Left renal pelvis (tissue), 4 donors: ENCODE measurements around the gene KRTAP10-3. TPM values are rescaled to one million over a fixed set of nuclear protein-coding genes. Genes with fewer than 3 reads are reported as not detected.
"Not testable (repeated sequence)": the region's sequence is repeated elsewhere in the genome, so short reads cannot be mapped to it uniquely, and the experiment has no call there.

Experiments
- DNase-seq, 4 donors: peaks; one replicate each; pipeline ENCODE4 v3.0.0-alpha.2; 2013; ENCODE audit warnings: low read depth in 4 of 4, low spot score in 3 of 4
- polyA plus RNA-seq, 4 donors: library from polyadenylated mRNA; unstranded; fragments of 120-200 nt; gene quantifications; one replicate each; pipeline ENCODE4 v1.2.1, GENCODE V29; 2013; ENCODE audit not compliant: insufficient read length in 4 of 4

Gene KRTAP10-3, protein sequence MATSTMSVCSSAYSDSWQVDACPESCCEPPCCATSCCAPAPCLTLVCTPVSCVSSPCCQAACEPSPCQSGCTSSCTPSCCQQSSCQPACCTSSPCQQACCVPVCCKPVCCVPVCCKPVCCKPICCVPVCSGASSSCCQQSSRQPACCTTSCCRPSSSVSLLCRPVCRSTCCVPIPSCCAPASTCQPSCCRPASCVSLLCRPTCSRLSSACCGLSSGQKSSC
- not detected for polyA plus RNA-seq

DNA sequence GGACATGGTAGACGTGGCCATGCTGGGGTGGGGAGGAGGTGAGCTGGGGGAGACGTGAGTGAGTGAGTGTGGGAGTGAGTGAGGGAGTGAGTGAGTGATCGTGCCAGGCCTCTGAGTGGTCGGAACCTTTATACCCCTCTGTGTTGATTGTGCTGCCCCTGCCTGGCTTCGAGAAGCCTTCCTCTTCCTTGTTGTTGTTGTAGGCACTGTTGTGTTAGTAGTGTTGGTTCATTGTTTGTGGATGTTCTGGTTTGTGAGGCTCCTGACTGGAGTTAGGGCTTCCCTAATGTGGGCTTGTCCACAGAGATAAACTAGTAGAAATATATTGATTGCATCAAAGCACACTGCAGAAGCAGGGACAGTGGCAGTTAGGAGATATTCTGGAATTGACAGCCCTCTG lies at the start of gene KRTAP10-3:
TSS of gene KRTAP10-3 (minus strand) at position 101 of the 400 bp plus-strand sequence. CDS start at position 21, 80 bp downstream.
- DNase-seq, result no peak

DNA sequence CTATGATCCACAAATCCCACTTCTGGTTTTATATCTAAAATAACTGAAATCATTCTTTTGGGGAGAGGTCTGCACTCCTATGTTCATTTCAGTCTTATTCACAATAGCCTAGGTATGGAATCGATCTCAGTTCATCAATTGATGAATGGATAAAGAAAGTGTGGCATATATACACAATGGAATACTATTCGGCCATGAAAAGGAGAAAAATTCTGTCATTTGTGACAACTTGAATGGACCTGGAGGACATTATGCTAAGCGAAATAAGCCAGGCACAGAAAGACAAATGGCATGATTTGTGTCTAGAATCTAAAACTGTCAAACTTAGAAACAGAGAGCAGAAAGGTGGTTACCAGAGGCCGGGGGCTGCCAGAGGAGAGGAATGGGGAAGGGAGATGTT lies 47.9 kb upstream of the KRTAP10-3 start:
- DNase-seq, result no peak

DNA sequence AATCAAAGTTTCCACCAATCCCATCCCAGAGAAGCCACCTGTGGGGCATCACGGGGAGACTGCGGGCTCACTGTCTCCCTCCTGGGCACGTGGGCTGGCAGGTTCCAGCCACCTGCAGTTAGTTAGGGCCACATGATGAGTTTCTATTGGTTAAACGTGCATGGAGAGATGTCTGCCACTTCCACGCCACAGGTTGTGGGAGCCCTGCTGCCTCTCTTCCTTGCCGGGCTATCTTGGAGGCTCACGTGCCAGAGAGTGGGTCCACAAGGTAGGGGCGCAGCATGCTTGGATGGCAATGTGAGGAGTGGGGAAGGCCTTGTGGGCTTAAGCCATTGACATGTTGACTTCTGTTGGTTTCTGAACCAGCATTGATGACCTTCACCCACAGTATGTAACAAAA lies 45.3 kb upstream of the KRTAP10-3 start:
- no peak for DNase-seq

DNA sequence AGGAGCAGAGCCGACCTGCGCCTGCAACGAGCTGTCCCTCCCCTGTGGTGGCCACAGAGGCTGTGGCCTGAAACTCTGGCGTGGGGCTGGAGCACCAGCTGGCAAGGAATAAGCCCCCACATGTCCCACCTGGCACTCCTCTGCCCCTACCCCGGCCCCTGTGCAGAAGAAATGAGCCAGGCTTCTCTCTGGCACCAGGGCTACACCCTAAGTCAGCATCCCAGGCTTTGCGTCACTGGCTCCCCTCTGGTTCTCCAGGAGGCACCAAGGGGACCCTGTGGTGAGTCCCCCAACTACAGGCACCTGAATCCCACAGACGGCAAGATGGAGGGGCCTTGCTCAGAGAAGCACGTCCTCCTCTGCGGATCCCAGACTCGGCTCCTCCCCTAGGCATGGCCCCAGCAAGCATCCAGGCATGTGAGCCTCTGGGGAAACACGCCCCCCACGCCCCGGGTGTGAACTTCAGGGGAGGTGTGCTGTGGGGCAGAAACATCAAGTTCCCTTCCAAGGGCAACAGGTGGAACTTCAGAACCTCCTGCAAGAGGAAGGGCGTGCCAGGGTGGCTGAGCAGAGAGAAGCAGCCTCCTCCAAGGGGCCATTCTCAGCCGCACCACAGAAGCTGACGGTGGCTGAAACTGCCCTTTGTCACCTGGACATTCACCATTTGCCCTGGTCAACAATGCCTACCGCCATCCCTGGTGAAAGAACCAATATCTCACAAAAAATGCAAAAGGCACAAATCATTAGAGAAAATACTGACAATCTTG lies 44.7 kb upstream of the KRTAP10-3 start:
- DNase-seq, result no peak

- no peak for DNase-seq
These were observed 43.9 kb upstream of the KRTAP10-3 start for GRCh38 chr21:44602463-44602850.

DNA sequence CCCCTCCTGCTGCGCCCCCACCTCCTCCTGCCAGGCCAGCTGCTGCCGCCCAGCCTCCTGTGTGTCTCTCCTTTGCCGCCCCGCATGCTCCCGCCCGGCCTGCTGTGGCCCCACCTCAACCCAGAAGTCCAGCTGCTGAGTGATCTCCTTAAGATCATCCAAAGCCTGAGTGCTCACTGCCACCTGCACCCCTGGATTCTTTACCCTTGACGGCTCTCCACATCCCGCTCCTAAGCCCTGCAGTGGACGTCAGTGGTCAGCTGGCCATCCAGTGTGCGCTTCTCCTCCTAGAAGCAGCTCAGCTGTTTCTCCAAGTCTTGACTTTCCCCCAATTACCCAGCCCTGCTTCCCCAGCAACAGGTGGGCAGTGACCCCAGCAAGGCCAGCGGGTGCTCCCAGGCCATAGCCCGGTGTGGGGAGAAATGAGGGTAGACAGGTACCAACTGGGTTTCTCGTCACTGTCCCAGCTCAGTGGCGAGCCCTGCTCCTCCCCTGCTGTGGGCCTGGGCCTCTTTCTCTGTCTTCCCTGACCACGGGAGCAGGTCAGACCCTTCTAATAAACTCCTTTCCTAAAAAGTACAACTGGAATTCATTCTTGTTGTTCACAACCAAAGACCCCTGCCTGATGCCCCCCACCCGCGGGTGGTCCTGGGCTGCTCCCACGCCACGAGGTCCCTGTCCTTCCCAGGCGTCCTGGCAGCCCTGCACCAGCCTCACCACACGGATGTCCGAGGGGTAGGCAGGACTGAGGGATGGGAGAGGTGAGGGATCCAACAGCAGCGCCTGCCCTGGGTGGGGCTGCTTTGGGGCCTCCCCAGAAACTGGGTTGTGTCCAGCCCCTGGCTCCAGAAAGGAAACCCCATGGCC lies 43.2 kb upstream of the KRTAP10-3 start:
- no peak for DNase-seq

DNA sequence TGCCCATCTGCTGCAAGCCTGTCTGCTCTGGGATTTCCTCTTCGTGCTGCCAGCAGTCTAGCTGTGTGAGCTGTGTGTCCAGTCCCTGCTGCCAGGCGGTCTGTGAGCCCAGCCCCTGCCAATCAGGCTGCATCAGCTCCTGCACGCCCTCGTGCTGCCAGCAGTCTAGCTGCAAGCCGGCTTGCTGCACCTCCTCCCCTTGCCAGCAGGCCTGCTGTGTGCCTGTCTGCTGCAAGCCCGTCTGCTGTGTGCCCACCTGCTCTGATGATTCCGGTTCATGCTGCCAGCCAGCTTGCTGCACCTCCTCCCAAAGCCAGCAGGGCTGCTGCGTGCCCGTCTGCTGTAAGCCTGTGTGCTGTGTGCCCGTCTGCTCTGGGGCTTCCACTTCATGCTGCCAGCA lies 42.5 kb upstream of the KRTAP10-3 start:
- not testable (repeated sequence) for DNase-seq

GRCh38 chr21:44600118-44600978 lies 41.8 kb upstream of the KRTAP10-3 start, which contains the start of gene KRTAP10-7:
KRTAP10-7 (plus strand) TSS chr21:44600597; CDS start chr21:44600622, 25 bp downstream.
- DNase-seq, result not testable (repeated sequence)

GRCh38 chr21:44599264-44600029 lies 40.9 kb upstream of the KRTAP10-3 start:
- DNase-seq, result no peak

DNA sequence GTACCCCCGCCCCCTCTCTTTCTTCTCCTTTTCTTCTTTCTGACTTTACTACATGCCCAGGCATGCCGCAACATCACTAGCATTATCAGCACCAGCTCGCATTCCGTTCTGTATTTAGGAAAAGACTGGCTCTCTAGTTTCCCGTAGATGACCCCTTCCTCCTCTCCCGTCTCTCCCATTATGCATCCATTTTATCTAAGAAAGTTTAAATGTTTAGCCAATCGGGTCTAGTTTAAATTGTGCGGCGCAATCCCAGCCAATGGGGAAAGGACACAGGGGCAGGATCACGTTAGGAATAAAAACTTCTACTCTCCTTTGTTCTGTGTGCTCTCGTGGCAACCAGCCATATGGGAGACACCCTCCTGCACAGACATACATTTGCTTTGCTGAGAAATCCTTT lies 39.5 kb upstream of the KRTAP10-3 start:
- DNase-seq, result no peak

DNA sequence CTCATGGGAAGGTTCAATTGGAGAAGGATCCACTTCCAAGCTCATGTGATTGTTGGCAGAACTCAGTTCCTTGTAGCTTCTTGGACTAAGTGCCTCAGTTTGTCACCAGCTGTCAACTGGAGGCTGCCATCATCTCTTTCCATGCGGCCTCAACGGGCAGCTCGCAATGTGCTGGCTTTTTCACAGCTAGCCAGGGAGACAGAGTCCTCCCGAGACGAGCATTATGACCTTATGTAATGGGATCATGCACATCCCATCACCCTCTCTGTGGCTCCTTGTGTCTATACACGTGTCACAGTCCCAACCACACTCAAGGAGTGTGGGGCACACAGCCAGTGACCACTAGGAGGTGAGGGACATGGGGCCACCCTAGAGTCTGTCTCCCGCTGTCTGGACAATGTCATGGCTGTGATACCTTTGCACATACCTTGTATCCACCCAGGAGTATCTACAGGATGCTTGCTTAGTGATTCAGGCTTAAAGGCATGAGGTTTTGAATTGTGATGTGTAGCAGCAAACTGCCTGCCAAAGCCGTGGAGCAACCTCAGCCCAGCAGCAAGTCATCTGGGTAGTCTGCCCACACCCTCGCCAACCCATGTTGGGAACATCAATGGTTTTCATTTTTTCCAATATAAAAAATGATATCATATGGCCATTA lies 37.6 kb upstream of the KRTAP10-3 start:
- DNase-seq, result no peak

GRCh38 chr21:44595524-44595923 lies 36.9 kb upstream of the KRTAP10-3 start:
- DNase-seq, result no peak

DNA sequence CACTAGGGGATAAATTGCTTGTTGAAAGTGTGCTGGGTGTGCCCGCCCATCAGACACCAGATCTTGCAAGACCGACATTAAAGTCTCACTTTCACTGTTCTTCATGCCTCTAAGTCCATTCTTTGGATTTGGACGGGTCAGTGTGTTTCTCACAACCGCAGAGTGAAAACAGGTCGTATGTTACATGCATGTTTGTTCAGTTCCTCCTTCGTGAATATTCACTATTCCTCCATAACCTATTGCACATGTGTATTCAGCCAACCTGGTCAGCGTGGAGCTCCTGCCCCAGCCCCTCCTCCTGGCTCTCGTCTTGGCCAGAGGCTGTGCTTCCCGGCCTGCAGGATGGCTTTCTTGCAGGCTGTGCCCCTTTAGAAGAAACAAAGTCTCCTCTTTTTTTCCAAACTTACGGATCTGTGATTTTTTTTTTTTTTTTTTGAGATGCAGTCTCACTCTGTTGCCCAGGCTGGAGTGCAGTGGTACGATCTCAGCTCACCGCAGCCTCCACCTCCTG lies 35.9 kb upstream of the KRTAP10-3 start:
- DNase-seq, result no peak

DNA sequence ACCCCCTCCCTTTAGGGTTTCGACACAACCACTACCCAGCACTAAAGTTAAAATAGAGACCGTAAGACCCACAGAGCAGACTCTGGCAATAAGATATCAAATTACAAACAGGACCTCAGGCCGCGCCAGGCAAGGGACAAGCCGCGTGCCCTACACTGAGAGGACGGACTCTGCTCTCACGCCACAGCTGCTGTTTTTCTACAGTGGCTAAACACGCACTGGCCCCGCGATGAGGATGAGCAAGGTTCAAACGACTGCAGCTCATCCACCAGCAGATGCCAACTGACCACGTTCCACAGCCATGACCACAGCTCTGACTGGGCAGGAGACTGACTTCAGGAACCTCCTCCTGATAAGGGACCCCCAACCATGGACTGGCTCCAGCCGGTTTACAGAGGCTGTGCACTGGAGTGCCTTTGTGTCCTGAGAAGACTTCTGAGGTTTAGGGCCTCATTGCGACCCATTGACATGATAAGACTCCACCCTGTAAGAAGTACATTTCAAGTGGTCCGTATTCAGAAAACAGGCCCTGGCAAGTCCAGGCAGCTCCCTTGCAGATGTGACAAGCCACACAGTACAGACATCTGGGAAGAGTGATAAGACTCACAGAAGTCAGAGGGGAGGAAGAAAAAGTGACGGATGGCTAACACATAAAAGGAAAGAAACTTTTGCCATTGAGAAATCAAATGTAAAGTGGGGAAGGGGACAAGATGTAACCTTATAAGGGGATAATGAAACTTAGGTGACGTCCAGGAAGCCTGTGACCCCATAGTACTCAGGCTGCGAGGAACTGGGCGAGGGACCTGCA lies 35.2 kb upstream of the KRTAP10-3 start:
- DNase-seq, result peak in 1 of 4 donors; percentile 7

- DNase-seq, result no peak
These were observed 34.1 kb upstream of the KRTAP10-3 start, which contains the start of gene KRTAP10-6 for GRCh38 chr21:44592446-44593311. KRTAP10-6 (minus strand) TSS chr21:44592505; CDS start chr21:44592484, 21 bp downstream.

- DNase-seq, result not testable (repeated sequence)
These were observed 33.2 kb upstream of the KRTAP10-3 start for GRCh38 chr21:44591801-44592130.
